DMS79 treated with DMSO at 0.1 percent for 48 hours (cell line): ENCODE data around the gene CCP110.
A peak's percentile ranks its signal among the peaks of the same experiment; 100 is the strongest.
"Not testable (repeated sequence)": the region's sequence is repeated elsewhere in the genome, so short reads cannot be mapped to it uniquely, and the experiment has no call there.

ENCODE experiments used
- DNase-seq: peaks from one replicate; lab custom pipeline; 2025; lab: John Stamatoyannopoulos, UW

CCP110 gene

GRCh38 chr16:19507867-19508266, 15.9 kb upstream of the CCP110 start:
- no peak for DNase-seq

GRCh38 chr16:19512297-19512696, 11.4 kb upstream of the CCP110 start:
- DNase-seq, result no peak

GRCh38 chr16:19513377-19514053, 10.2 kb upstream of the CCP110 start:
- DNase-seq, result no peak

- DNase-seq, result no peak
Measured at GRCh38 chr16:19515757-19516156, 8.0 kb upstream of the CCP110 start.

- no peak for DNase-seq
Measured at GRCh38 chr16:19517424-19518089, 6.2 kb upstream of the CCP110 start.

GRCh38 chr16:19518388-19518787, 5.4 kb upstream of the CCP110 start:
- DNase-seq, result no peak

GRCh38 chr16:19520861-19521331, 2.8 kb upstream of the CCP110 start:
- DNase-seq, result peak; percentile 31

GRCh38 chr16:19521471-19522396, 2.0 kb upstream of the CCP110 start, which contains the start of gene GDE1:
TSS of gene GDE1 (minus strand) at chr16:19522098. CDS start at chr16:19521964, 134 bp downstream.
- peak; percentile 86 for DNase-seq

GRCh38 chr16:19522397-19522732, 1.4 kb upstream of the CCP110 start:
- DNase-seq, result peak; percentile 71

GRCh38 chr16:19522760-19523159, 982 bp upstream of the CCP110 start:
- DNase-seq, result no peak

- DNase-seq, result no peak
Measured at GRCh38 chr16:19523184-19523558, 571 bp upstream of the CCP110 start.

GRCh38 chr16:19524356-19524615, 544 bp downstream of the CCP110 start:
- DNase-seq, result no peak

GRCh38 chr16:19524616-19525384, 1.1 kb downstream of the CCP110 start:
- DNase-seq, result peak; percentile 53

GRCh38 chr16:19525385-19525723, 1.6 kb downstream of the CCP110 start:
- DNase-seq, result no peak

- no peak for DNase-seq
Measured at GRCh38 chr16:19527161-19527560, 3.4 kb downstream of the CCP110 start.

- DNase-seq, result no peak
Measured at GRCh38 chr16:19528666-19529065, 4.9 kb downstream of the CCP110 start.

- DNase-seq, result no peak
Measured at GRCh38 chr16:19532601-19533000, 8.9 kb downstream of the CCP110 start.

GRCh38 chr16:19540241-19540970, 16.7 kb downstream of the CCP110 start:
- no peak for DNase-seq

- DNase-seq, result peak; percentile 93
Measured at GRCh38 chr16:19542138-19542821, 18.5 kb downstream of the CCP110 start.

- not testable (repeated sequence) for DNase-seq
Measured at GRCh38 chr16:19543278-19543996, 19.7 kb downstream of the CCP110 start.
